ENCODE results near the gene RCC2. TPM values are rescaled to one million over a fixed set of nuclear protein-coding genes. Genes with fewer than 3 reads are reported as not detected.
"Not testable (repeated sequence)": the region's sequence is repeated elsewhere in the genome, so short reads cannot be mapped to it uniquely, and the experiment has no call there.

The RCC2 gene
- total and polyA plus RNA-seq, 4 donors, result 25.8 to 58.1 (median 46.8) TPM

- 100% methylated on average over 1 of the region's 11 CpGs for WGBS (ENCODE audit: insufficient coverage)
- no peak overlapping the region for H3K27ac ChIP-seq (ENCODE audit: low read depth, low read length)
Measured at GRCh38 chr1:17470021-17470799, 30.7 kb upstream of the RCC2 start.

GRCh38 chr1:17468357-17469265, 29.1 kb upstream of the RCC2 start:
- not testable (repeated sequence) for H3K36me3 ChIP-seq (ENCODE audit: control insufficient read depth, insufficient read depth, low read length); H3K4me3 ChIP-seq (ENCODE audit: low read depth, low read length); H3K4me1 ChIP-seq (ENCODE audit: control insufficient read depth, insufficient read depth, low read length); H3K27me3 ChIP-seq (ENCODE audit: control insufficient read depth, insufficient read depth, low read length); H3K9me3 ChIP-seq (ENCODE audit: control insufficient read depth, insufficient read depth, low read length); DNase-seq (ENCODE audit: low read depth in 4 of 6, low spot score in 6 of 6); H3K27ac ChIP-seq (ENCODE audit: low read depth, low read length)
- WGBS (ENCODE audit: insufficient coverage), result over 99% methylated on average over 13 of the region's 16 CpGs

More at GRCh38 chr1:17470021-17470799, 30.7 kb upstream of the RCC2 start:
- no peaks in the 10 kb centered on the region for H3K9me3 ChIP-seq (ENCODE audit: control insufficient read depth, insufficient read depth, low read length)
- no peaks in the 10 kb centered on the region for H3K4me1 ChIP-seq (ENCODE audit: control insufficient read depth, insufficient read depth, low read length)
- H3K36me3 ChIP-seq (ENCODE audit: control insufficient read depth, insufficient read depth, low read length), result no peaks in the 10 kb centered on the region
- no peak overlapping the region for H3K4me3 ChIP-seq (ENCODE audit: low read depth, low read length)
- no peak for DNase-seq (ENCODE audit: low read depth in 4 of 6, low spot score in 6 of 6)
- no peaks in the 10 kb centered on the region for H3K27me3 ChIP-seq (ENCODE audit: control insufficient read depth, insufficient read depth, low read length)

- no peak for DNase-seq (ENCODE audit: low read depth in 4 of 6, low spot score in 6 of 6)
- Histone ChIP-seq H3K4me1 (ENCODE audit: control insufficient read depth, insufficient read depth, low read length) (no peaks in the 10 kb centered on the region), H3K27me3 (ENCODE audit: control insufficient read depth, insufficient read depth, low read length) (no peaks in the 10 kb centered on the region), H3K36me3 (ENCODE audit: control insufficient read depth, insufficient read depth, low read length) (no peaks in the 10 kb centered on the region), H3K4me3 (ENCODE audit: low read depth, low read length) (no peak overlapping the region), H3K27ac (ENCODE audit: low read depth, low read length) (no peak overlapping the region), H3K9me3 (ENCODE audit: control insufficient read depth, insufficient read depth, low read length) (no peaks in the 10 kb centered on the region)
- WGBS (ENCODE audit: insufficient coverage), result 86% methylated on average over 6 of the region's 6 CpGs
Measured at GRCh38 chr1:17466359-17466758, 26.9 kb upstream of the RCC2 start.

- DNase-seq (ENCODE audit: low read depth in 4 of 6, low spot score in 6 of 6), result no peak
- no peaks in the 10 kb centered on the region for H3K27me3 ChIP-seq (ENCODE audit: control insufficient read depth, insufficient read depth, low read length)
- WGBS (ENCODE audit: insufficient coverage), result 77% methylated on average over 6 of the region's 6 CpGs
Measured at GRCh38 chr1:17465228-17465627, 25.8 kb upstream of the RCC2 start.

GRCh38 chr1:17463991-17464390, 24.5 kb upstream of the RCC2 start:
- no peaks in the 10 kb centered on the region for H3K9me3 ChIP-seq (ENCODE audit: control insufficient read depth, insufficient read depth, low read length)
- H3K4me3 ChIP-seq (ENCODE audit: low read depth, low read length), result no peak overlapping the region
- no peaks in the 10 kb centered on the region for H3K4me1 ChIP-seq (ENCODE audit: control insufficient read depth, insufficient read depth, low read length)
- DNase-seq (ENCODE audit: low read depth in 4 of 6, low spot score in 6 of 6), result no peak
- H3K27me3 ChIP-seq (ENCODE audit: control insufficient read depth, insufficient read depth, low read length), result no peaks in the 10 kb centered on the region
- H3K27ac ChIP-seq (ENCODE audit: low read depth, low read length), result no peak overlapping the region
- no peaks in the 10 kb centered on the region for H3K36me3 ChIP-seq (ENCODE audit: control insufficient read depth, insufficient read depth, low read length)

More at GRCh38 chr1:17465228-17465627, 25.8 kb upstream of the RCC2 start:
- H3K27ac ChIP-seq (ENCODE audit: low read depth, low read length), result no peak overlapping the region
- H3K4me1 ChIP-seq (ENCODE audit: control insufficient read depth, insufficient read depth, low read length), result no peaks in the 10 kb centered on the region
- H3K4me3 ChIP-seq (ENCODE audit: low read depth, low read length), result no peak overlapping the region
- H3K36me3 ChIP-seq (ENCODE audit: control insufficient read depth, insufficient read depth, low read length), result no peaks in the 10 kb centered on the region
- H3K9me3 ChIP-seq (ENCODE audit: control insufficient read depth, insufficient read depth, low read length), result no peaks in the 10 kb centered on the region

- Histone ChIP-seq H3K9me3 (ENCODE audit: control insufficient read depth, insufficient read depth, low read length) (no peaks in the 10 kb centered on the region), H3K27ac (ENCODE audit: low read depth, low read length) (no peak overlapping the region), H3K4me3 (ENCODE audit: low read depth, low read length) (no peak overlapping the region), H3K27me3 (ENCODE audit: control insufficient read depth, insufficient read depth, low read length) (no peaks in the 10 kb centered on the region), H3K36me3 (ENCODE audit: control insufficient read depth, insufficient read depth, low read length) (no peaks in the 10 kb centered on the region), H3K4me1 (ENCODE audit: control insufficient read depth, insufficient read depth, low read length) (no peaks in the 10 kb centered on the region)
- 92% methylated on average over 3 of the region's 5 CpGs for WGBS (ENCODE audit: insufficient coverage)
- DNase-seq (ENCODE audit: low read depth in 4 of 6, low spot score in 6 of 6), result no peak
Measured at GRCh38 chr1:17462669-17463068, 23.2 kb upstream of the RCC2 start.

- WGBS (ENCODE audit: insufficient coverage), result 84% methylated on average over 6 of the region's 10 CpGs
- H3K27ac ChIP-seq (ENCODE audit: low read depth, low read length), result no peak overlapping the region
- DNase-seq (ENCODE audit: low read depth in 4 of 6, low spot score in 6 of 6), result no peak
- no peaks in the 10 kb centered on the region for H3K27me3 ChIP-seq (ENCODE audit: control insufficient read depth, insufficient read depth, low read length)
- H3K4me3 ChIP-seq (ENCODE audit: low read depth, low read length), result no peak overlapping the region
- no peaks in the 10 kb centered on the region for H3K9me3 ChIP-seq (ENCODE audit: control insufficient read depth, insufficient read depth, low read length)
- H3K4me1 ChIP-seq (ENCODE audit: control insufficient read depth, insufficient read depth, low read length), result no peaks in the 10 kb centered on the region
- H3K36me3 ChIP-seq (ENCODE audit: control insufficient read depth, insufficient read depth, low read length), result no peaks in the 10 kb centered on the region
Measured at GRCh38 chr1:17460219-17460618, 20.7 kb upstream of the RCC2 start.

GRCh38 chr1:17458794-17459193, 19.3 kb upstream of the RCC2 start:
- Histone ChIP-seq H3K4me1 (ENCODE audit: control insufficient read depth, insufficient read depth, low read length) (no peaks in the 10 kb centered on the region), H3K36me3 (ENCODE audit: control insufficient read depth, insufficient read depth, low read length) (no peaks in the 10 kb centered on the region), H3K27me3 (ENCODE audit: control insufficient read depth, insufficient read depth, low read length) (no peaks in the 10 kb centered on the region), H3K27ac (ENCODE audit: low read depth, low read length) (no peak overlapping the region), H3K9me3 (ENCODE audit: control insufficient read depth, insufficient read depth, low read length) (no peaks in the 10 kb centered on the region), H3K4me3 (ENCODE audit: low read depth, low read length) (no peak overlapping the region)
- 100% methylated on average over 1 of the region's 1 CpG for WGBS (ENCODE audit: insufficient coverage)
- no peak for DNase-seq (ENCODE audit: low read depth in 4 of 6, low spot score in 6 of 6)

- Histone ChIP-seq H3K9me3 (ENCODE audit: control insufficient read depth, insufficient read depth, low read length) (no peaks in the 10 kb centered on the region), H3K36me3 (ENCODE audit: control insufficient read depth, insufficient read depth, low read length) (no peaks in the 10 kb centered on the region), H3K4me1 (ENCODE audit: control insufficient read depth, insufficient read depth, low read length) (no peaks in the 10 kb centered on the region), H3K4me3 (ENCODE audit: low read depth, low read length) (no peak overlapping the region), H3K27me3 (ENCODE audit: control insufficient read depth, insufficient read depth, low read length) (no peaks in the 10 kb centered on the region), H3K27ac (ENCODE audit: low read depth, low read length) (no peak overlapping the region)
- DNase-seq (ENCODE audit: low read depth in 4 of 6, low spot score in 6 of 6), result no peak
- 80% methylated on average over 3 of the region's 4 CpGs for WGBS (ENCODE audit: insufficient coverage)
Measured at GRCh38 chr1:17452686-17453085, 13.2 kb upstream of the RCC2 start.

Data from spinal cord (tissue), 10 donors.